Loucy (cell line): ENCODE measurements around the gene AGAP1.

ENCODE experiments used
- H2AFZ ChIP-seq: fragments of 200-600 bp; sonication (generic); 2 replicates; pipeline ENCODE4 v1.6.0; 2016; ENCODE audit warnings: antibody characterized with exemption, mild to moderate bottlenecking, low read length, moderate library complexity
- H3F3A ChIP-seq: fragments of 200-600 bp; 2 replicates; pipeline ENCODE4 v1.6.0; 2016; ENCODE audit warnings: antibody characterized with exemption, low read depth, mild to moderate bottlenecking
- H3K27me3 ChIP-seq: fragments of 200-600 bp; sonication (generic); 2 replicates; pipeline ENCODE4 v1.6.1; 2014; ENCODE audit warnings: low read length, mild to moderate bottlenecking; ENCODE audit not compliant: insufficient read depth, poor library complexity, severe bottlenecking
- H3K36me3 ChIP-seq: fragments of 200-600 bp; sonication (generic); 2 replicates; pipeline ENCODE4 v1.6.1; 2016; ENCODE audit warnings: low read length; ENCODE audit not compliant: insufficient read depth
- H3K4me1 ChIP-seq: fragments of 200-600 bp; sonication (generic); 2 replicates; pipeline ENCODE4 v1.5.1; 2014; ENCODE audit warnings: low read length, mild to moderate bottlenecking; ENCODE audit not compliant: insufficient read depth, poor library complexity, severe bottlenecking
- H3K4me2 ChIP-seq: fragments of 200-600 bp; sonication (generic); 2 replicates; pipeline ENCODE4 v1.6.0; 2014; ENCODE audit warnings: antibody characterized with exemption, low read length, low read depth, mild to moderate bottlenecking; ENCODE audit not compliant: poor library complexity, severe bottlenecking
- H3K4me3 ChIP-seq: fragments of 200-600 bp; sonication (generic); 2 replicates; pipeline ENCODE4 v1.5.1; 2014; ENCODE audit warnings: low read length, mild to moderate bottlenecking, mixed read lengths; ENCODE audit not compliant: poor library complexity, severe bottlenecking
- H3K79me2 ChIP-seq: fragments of 200-600 bp; sonication (generic); 2 replicates; pipeline ENCODE4 v1.6.1; 2014; ENCODE audit warnings: low read length; ENCODE audit not compliant: insufficient read depth
- H3K9ac ChIP-seq: fragments of 200-600 bp; sonication (generic); 2 replicates; pipeline ENCODE4 v1.6.0; 2014; ENCODE audit warnings: mild to moderate bottlenecking, low read depth, low read length, moderate library complexity; ENCODE audit not compliant: poor library complexity, severe bottlenecking
- H3K9me2 ChIP-seq: fragments of 200-600 bp; sonication (generic); replicated peaks from 2 replicates; pipeline ENCODE4 v1.6.1; 2016; ENCODE audit warnings: low read depth, low read length, mixed read lengths
- H3K9me3 ChIP-seq: fragments of 200-600 bp; sonication (generic); 2 replicates; pipeline ENCODE4 v1.6.1; 2014; ENCODE audit warnings: mild to moderate bottlenecking, antibody characterized with exemption, low read length, low read depth; ENCODE audit not compliant: insufficient read depth
- H4K20me1 ChIP-seq: fragments of 200-600 bp; sonication (generic); 2 replicates; pipeline ENCODE4 v1.6.0; 2014; ENCODE audit warnings: antibody characterized with exemption, low read length, mild to moderate bottlenecking; ENCODE audit not compliant: insufficient read depth, poor library complexity, severe bottlenecking
- EZH2phosphoT487 ChIP-seq: fragments of 200-600 bp; IDR thresholded peaks from 2 replicates; pipeline ENCODE4 v1.6.1; 2018; ENCODE audit warnings: antibody characterized with exemption, mild to moderate bottlenecking, moderate library complexity, borderline replicate concordance
- TF ChIP-seq, protein P1 (sequence below): fragments of 200-600 bp; sonication (generic); conservative IDR thresholded peaks from 2 replicates; pipeline ENCODE4 v1.5.1; 2014; ENCODE audit warnings: mild to moderate bottlenecking, antibody characterized with exemption, low read length

Gene AGAP1

DNA sequence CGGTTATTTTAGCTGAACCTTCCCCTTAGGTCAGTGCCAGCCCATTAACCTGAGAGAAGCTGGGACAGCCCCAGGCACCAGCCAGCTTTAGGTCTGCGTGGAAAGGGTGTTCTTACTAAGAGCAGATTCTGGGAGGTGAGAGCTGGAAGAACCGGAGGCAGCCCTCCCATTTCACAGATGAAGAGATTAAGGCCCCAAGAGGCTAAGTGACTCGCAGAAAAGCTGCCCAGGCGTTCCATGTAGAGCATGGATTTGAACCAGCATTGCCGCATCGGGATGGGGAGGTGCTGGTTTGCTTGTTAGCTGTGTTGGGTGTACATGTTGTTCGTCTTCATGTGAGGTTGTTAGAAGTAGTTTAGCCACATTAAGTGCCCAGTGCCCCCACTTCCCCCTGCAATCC is 203.2 kb downstream of the AGAP1 start:
- TF ChIP-seq, protein P1, sequence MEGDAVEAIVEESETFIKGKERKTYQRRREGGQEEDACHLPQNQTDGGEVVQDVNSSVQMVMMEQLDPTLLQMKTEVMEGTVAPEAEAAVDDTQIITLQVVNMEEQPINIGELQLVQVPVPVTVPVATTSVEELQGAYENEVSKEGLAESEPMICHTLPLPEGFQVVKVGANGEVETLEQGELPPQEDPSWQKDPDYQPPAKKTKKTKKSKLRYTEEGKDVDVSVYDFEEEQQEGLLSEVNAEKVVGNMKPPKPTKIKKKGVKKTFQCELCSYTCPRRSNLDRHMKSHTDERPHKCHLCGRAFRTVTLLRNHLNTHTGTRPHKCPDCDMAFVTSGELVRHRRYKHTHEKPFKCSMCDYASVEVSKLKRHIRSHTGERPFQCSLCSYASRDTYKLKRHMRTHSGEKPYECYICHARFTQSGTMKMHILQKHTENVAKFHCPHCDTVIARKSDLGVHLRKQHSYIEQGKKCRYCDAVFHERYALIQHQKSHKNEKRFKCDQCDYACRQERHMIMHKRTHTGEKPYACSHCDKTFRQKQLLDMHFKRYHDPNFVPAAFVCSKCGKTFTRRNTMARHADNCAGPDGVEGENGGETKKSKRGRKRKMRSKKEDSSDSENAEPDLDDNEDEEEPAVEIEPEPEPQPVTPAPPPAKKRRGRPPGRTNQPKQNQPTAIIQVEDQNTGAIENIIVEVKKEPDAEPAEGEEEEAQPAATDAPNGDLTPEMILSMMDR, result no peak
- no peak for TF ChIP-seq EZH2phosphoT487
- Histone ChIP-seq H3K79me2 (peaks cover 71% of the 10 kb centered on the region; the same call in 1 of the 2 replicates), H2AFZ (no peak overlapping the region), H3K4me3 (no peak overlapping the region), H3K9me2 (no peaks in the 10 kb centered on the region), H3K36me3 (no peaks in the 10 kb centered on the region), H3K9ac (no peak overlapping the region), H3K4me2 (no peak overlapping the region), H4K20me1 (no peaks in the 10 kb centered on the region), H3K4me1 (peaks cover 8% of the 10 kb centered on the region), H3K9me3 (no peaks in the 10 kb centered on the region), H3F3A (no peaks in the 10 kb centered on the region), H3K27me3 (no peaks in the 10 kb centered on the region)

DNA sequence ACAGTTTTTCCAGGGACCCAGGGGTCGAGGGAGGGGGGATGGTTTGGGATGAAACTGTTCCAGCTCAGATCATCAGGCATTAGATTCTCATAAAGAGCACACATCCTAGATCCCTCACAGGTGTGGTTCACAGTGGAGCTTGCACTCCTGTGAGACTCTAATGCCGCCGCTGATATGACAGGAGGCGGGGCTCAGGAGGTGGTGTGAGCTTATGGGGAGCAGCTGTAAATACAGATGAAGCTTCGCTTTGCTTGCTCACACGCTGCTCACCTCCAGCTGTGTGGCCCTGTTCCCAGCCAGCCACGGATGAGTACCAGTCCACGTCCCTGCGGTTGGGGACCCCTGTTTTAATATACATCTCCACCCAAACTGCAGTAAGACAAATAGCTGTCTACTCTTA is 204.2 kb downstream of the AGAP1 start:
- no peaks in the 10 kb centered on the region for H3K9me3 ChIP-seq
- H3K9me2 ChIP-seq, result no peaks in the 10 kb centered on the region
- TF ChIP-seq, protein P1, result no peak
- no peak for TF ChIP-seq EZH2phosphoT487
- H3K4me2 ChIP-seq, result no peak overlapping the region
- H3K36me3 ChIP-seq, result no peaks in the 10 kb centered on the region
- no peak overlapping the region for H3K4me3 ChIP-seq
- H4K20me1 ChIP-seq, result no peaks in the 10 kb centered on the region
- no peaks in the 10 kb centered on the region for H3K27me3 ChIP-seq
- H3F3A ChIP-seq, result no peaks in the 10 kb centered on the region
- peaks cover 4% of the 10 kb centered on the region for H3K4me1 ChIP-seq
- H2AFZ ChIP-seq, result no peak overlapping the region
- no peak overlapping the region for H3K9ac ChIP-seq
- H3K79me2 ChIP-seq, result peaks cover 78% of the 10 kb centered on the region; the same call in 1 of the 2 replicates

DNA sequence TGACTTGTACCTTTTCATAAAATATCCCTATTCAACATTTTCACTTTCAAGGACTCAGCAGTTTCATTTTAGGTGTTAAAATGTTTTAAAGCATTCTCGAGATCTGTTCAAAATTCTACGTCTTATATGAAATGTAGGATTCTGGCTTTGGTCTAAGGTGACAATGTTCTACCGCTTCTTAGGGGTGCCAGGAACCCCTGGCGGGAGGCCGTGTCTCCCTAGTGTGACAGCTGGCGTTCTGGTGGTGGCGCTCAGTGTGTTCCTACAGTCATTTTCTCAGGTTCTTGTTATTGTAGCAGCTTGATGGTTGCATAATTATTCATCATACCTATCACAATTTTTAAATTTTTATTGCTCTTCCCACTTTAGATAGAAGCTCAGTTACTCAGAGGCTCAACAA is 204.6 kb downstream of the AGAP1 start:
- Histone ChIP-seq H3K9ac (no peak overlapping the region), H2AFZ (no peak overlapping the region), H3K9me3 (no peaks in the 10 kb centered on the region), H3K4me3 (no peak overlapping the region), H3K36me3 (no peaks in the 10 kb centered on the region), H4K20me1 (no peaks in the 10 kb centered on the region), H3K27me3 (no peaks in the 10 kb centered on the region), H3K9me2 (no peaks in the 10 kb centered on the region), H3K4me2 (no peak overlapping the region), H3K79me2 (peaks cover 77% of the 10 kb centered on the region; the same call in 1 of the 2 replicates), H3K4me1 (no peaks in the 10 kb centered on the region), H3F3A (no peaks in the 10 kb centered on the region)
- no peak for TF ChIP-seq EZH2phosphoT487
- TF ChIP-seq, protein P1, result no peak
